GM23338 (cell line): ENCODE measurements around the gene FAM13C. TPM values are rescaled to one million over a fixed set of nuclear protein-coding genes. Genes with fewer than 3 reads are reported as not detected.

Experiments used
- ATAC-seq: fragments of 200-7000 bp; cut with Tn5 transposase; 3 replicates; pipeline ENCODE4 v1.9.1; 2020
- DNase-seq: peaks from one replicate; pipeline ENCODE4 v3.0.0-alpha.2; 2015; ENCODE audit warnings: low spot score
- H2AFZ ChIP-seq: fragments of 200-600 bp; sonication (generic); 2 replicates; pipeline ENCODE4 v1.8.0; 2016; ENCODE audit warnings: antibody characterized with exemption, mild to moderate bottlenecking, moderate library complexity
- H3F3A ChIP-seq: fragments of 200-600 bp; sonication (generic); replicated peaks from 2 replicates; pipeline ENCODE4 v1.8.0; 2017; ENCODE audit warnings: antibody characterized with exemption, mixed run types, low read depth
- H3K27ac ChIP-seq: fragments of 200-600 bp; sonication (generic); 2 replicates; pipeline ENCODE4 v1.6.1; 2016; ENCODE audit warnings: low read depth
- H3K27me3 ChIP-seq: fragments of 200-600 bp; sonication (generic); 2 replicates; pipeline ENCODE4 v1.8.0; 2016; ENCODE audit warnings: mild to moderate bottlenecking, mixed run types, moderate library complexity; ENCODE audit not compliant: insufficient read depth
- H3K36me3 ChIP-seq: fragments of 200-600 bp; sonication (generic); 2 replicates; pipeline ENCODE4 v1.8.0; 2016; ENCODE audit warnings: mild to moderate bottlenecking; ENCODE audit not compliant: insufficient read depth
- H3K4me1 ChIP-seq: fragments of 200-600 bp; sonication (generic); 2 replicates; pipeline ENCODE4 v1.8.0; 2016; ENCODE audit warnings: mild to moderate bottlenecking, moderate library complexity; ENCODE audit not compliant: insufficient read depth
- H3K4me2 ChIP-seq: fragments of 200-600 bp; sonication (generic); 2 replicates; pipeline ENCODE4 v1.7.1; 2017; ENCODE audit warnings: mixed run types
- H3K4me3 ChIP-seq: fragments of 200-600 bp; sonication (generic); 2 replicates; pipeline ENCODE4 v1.6.1; 2016; ENCODE audit warnings: mixed run types
- H3K79me2 ChIP-seq: fragments of 200-600 bp; sonication (generic); replicated peaks from 2 replicates; pipeline ENCODE4 v1.8.0; 2017; ENCODE audit warnings: mild to moderate bottlenecking; ENCODE audit not compliant: insufficient read depth
- H3K9me2 ChIP-seq: fragments of 200-600 bp; sonication (generic); 2 replicates; pipeline ENCODE4 v1.8.0; 2017; ENCODE audit not compliant: insufficient read depth
- H4K20me1 ChIP-seq: fragments of 200-600 bp; sonication (generic); replicated peaks from 2 replicates; pipeline ENCODE4 v1.8.0; 2017; ENCODE audit warnings: mild to moderate bottlenecking; ENCODE audit not compliant: insufficient read depth
- H3K27ac Mint-ChIP-seq: 2 replicates; pipeline ENCODE4 v1.8.0; 2020; ENCODE audit warnings: inconsistent platforms, mild to moderate bottlenecking, moderate library complexity, mixed read lengths
- H3K27me3 Mint-ChIP-seq: 3 replicates; pipeline ENCODE4 v1.8.0; 2022; ENCODE audit warnings: low read depth, mild to moderate bottlenecking, moderate library complexity, mixed read lengths, inconsistent platforms; ENCODE audit not compliant: insufficient read depth, poor library complexity
- H3K36me3 Mint-ChIP-seq: 3 replicates; pipeline ENCODE4 v1.8.0; 2021; ENCODE audit warnings: low read depth, mild to moderate bottlenecking, inconsistent platforms, moderate library complexity, mixed read lengths
- H3K4me1 Mint-ChIP-seq: 3 replicates; pipeline ENCODE4 v1.8.0; 2020; ENCODE audit warnings: mild to moderate bottlenecking, inconsistent platforms, mixed read lengths
- H3K4me3 Mint-ChIP-seq: 3 replicates; pipeline ENCODE4 v1.8.0; 2021; ENCODE audit warnings: moderate library complexity, mild to moderate bottlenecking, inconsistent platforms, mixed read lengths
- H3K9me3 Mint-ChIP-seq: 3 replicates; pipeline ENCODE4 v1.8.0; 2020; ENCODE audit warnings: moderate library complexity, mild to moderate bottlenecking, inconsistent platforms, mixed read lengths
- EZH2 ChIP-seq: fragments of 200-600 bp; sonication (generic); IDR thresholded peaks from one replicate; pipeline ENCODE4 v1.8.0; 2017; ENCODE audit warnings: antibody characterized with exemption, mild to moderate bottlenecking, low read depth; ENCODE audit not compliant: unreplicated experiment
- JUNB ChIP-seq: IDR thresholded peaks from one replicate; pipeline ENCODE4 v1.6.1; 2016; ENCODE audit warnings: antibody characterized with exemption; ENCODE audit not compliant: unreplicated experiment
- NANOG ChIP-seq: IDR thresholded peaks from 2 replicates; pipeline ENCODE4 v1.6.1; 2016; ENCODE audit warnings: antibody characterized with exemption, borderline replicate concordance
- POLR2AphosphoS5 ChIP-seq: IDR thresholded peaks from 2 replicates; pipeline ENCODE4 v1.6.1; 2016; ENCODE audit warnings: antibody characterized with exemption, low read depth
- STAT1 ChIP-seq: IDR thresholded peaks from one replicate; pipeline ENCODE4 v1.6.1; 2016; ENCODE audit warnings: antibody characterized with exemption; ENCODE audit not compliant: unreplicated experiment
- ZNF114 ChIP-seq: fragments of 250-450 bp; sonication (Bioruptor Pico); IDR thresholded peaks from 2 replicates; pipeline ENCODE4 v1.5.0; 2020; ENCODE audit warnings: mild to moderate bottlenecking, moderate library complexity
- polyA plus RNA-seq: library from polyadenylated mRNA; unstranded; fragments of >200 nt; fragmentation: Nextera tagmentation; extraction: Ambion mirVana; gene quantifications from 2 replicates; pipeline ENCODE4 v1.2.1, GENCODE V29; 2016
- total RNA-seq: library from RNA; depleted of rRNA; stranded (reverse); fragments of >200 nt; shearing (Covaris generic); gene quantifications from 2 replicates; pipeline ENCODE4 v1.2.3, GENCODE V29; 2014
- TF ChIP-seq, protein P1 (sequence below): IDR thresholded peaks from one replicate; pipeline ENCODE4 v1.6.1; 2018; ENCODE audit warnings: antibody characterized with exemption; ENCODE audit not compliant: unreplicated experiment
- TF ChIP-seq, protein P2 (sequence below): IDR thresholded peaks from 2 replicates; pipeline ENCODE4 v1.6.1; 2016; ENCODE audit warnings: antibody characterized with exemption
- TF ChIP-seq, protein P3 (sequence below), 2 experiments: fragments of 200-600 bp in 1 of 2; sonication (generic) in 1 of 2; conservative IDR thresholded peaks; 2 replicates each; pipeline versions ENCODE4 v1.5.1 to v1.6.1; 2016 to 2017; ENCODE audit warnings: antibody characterized with exemption in 2 of 2, low read depth in 2 of 2, mild to moderate bottlenecking in 2 of 2, moderate library complexity in 1 of 2
- TF ChIP-seq, protein P4 (sequence below): fragments of 250-450 bp; sonication (Bioruptor Pico); IDR thresholded peaks from 2 replicates; pipeline ENCODE4 v1.5.0; 2020; ENCODE audit warnings: mild to moderate bottlenecking, moderate library complexity

The FAM13C gene
- total and polyA plus RNA-seq, 2 experiments from 2014 or later: 0.94 to 2.1 TPM

DNA sequence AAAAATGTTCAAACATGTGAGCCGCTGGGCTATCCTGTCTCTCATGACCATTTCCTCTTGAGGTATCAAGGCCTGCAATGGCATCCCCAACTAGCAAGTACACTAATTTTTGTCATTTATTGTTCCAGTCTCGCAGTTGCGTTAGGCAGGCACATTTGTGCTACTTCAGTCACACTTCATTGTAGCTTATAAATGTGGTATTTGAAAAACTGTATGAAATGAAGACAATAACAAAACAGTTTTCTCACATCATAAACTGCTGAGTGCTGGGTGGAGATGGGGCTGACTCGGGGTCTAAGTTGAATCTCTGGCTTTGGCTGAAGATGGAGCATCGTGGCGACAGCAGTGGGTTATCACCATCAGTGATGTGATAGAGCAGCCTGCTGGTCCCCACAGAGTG lies 92.7 kb downstream of the FAM13C start:
- H4K20me1 ChIP-seq: no peaks in the 10 kb centered on the region
- H3K4me1 ChIP-seq: no peaks in the 10 kb centered on the region
- no peaks in the 10 kb centered on the region for H3F3A ChIP-seq
- no peaks in the 10 kb centered on the region for H3K79me2 ChIP-seq
- no peak for TF ChIP-seq ZNF114 (CRISPR knock-in tag)
- TF ChIP-seq, protein P1, sequence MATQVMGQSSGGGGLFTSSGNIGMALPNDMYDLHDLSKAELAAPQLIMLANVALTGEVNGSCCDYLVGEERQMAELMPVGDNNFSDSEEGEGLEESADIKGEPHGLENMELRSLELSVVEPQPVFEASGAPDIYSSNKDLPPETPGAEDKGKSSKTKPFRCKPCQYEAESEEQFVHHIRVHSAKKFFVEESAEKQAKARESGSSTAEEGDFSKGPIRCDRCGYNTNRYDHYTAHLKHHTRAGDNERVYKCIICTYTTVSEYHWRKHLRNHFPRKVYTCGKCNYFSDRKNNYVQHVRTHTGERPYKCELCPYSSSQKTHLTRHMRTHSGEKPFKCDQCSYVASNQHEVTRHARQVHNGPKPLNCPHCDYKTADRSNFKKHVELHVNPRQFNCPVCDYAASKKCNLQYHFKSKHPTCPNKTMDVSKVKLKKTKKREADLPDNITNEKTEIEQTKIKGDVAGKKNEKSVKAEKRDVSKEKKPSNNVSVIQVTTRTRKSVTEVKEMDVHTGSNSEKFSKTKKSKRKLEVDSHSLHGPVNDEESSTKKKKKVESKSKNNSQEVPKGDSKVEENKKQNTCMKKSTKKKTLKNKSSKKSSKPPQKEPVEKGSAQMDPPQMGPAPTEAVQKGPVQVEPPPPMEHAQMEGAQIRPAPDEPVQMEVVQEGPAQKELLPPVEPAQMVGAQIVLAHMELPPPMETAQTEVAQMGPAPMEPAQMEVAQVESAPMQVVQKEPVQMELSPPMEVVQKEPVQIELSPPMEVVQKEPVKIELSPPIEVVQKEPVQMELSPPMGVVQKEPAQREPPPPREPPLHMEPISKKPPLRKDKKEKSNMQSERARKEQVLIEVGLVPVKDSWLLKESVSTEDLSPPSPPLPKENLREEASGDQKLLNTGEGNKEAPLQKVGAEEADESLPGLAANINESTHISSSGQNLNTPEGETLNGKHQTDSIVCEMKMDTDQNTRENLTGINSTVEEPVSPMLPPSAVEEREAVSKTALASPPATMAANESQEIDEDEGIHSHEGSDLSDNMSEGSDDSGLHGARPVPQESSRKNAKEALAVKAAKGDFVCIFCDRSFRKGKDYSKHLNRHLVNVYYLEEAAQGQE: no peak
- TF ChIP-seq EZH2: no peak
- peaks cover 2% of the 10 kb centered on the region for H3K27me3 Mint-ChIP-seq
- H3K4me1 Mint-ChIP-seq: no peaks in the 10 kb centered on the region; the same call in 2 of the 3 replicates
- no peak overlapping the region for H3K27ac ChIP-seq
- H3K4me3 ChIP-seq: no peak overlapping the region
- no peaks in the 10 kb centered on the region for H3K9me3 Mint-ChIP-seq
- no peak for ATAC-seq
- DNase-seq: no peak
- H3K4me2 ChIP-seq: no peak overlapping the region
- no peaks in the 10 kb centered on the region for H3K36me3 Mint-ChIP-seq
- no peaks in the 10 kb centered on the region for H3K27me3 ChIP-seq
- no peak overlapping the region for H3K27ac Mint-ChIP-seq
- no peak overlapping the region for H3K4me3 Mint-ChIP-seq
- H3K36me3 ChIP-seq: no peaks in the 10 kb centered on the region
- H2AFZ ChIP-seq: no peak overlapping the region
- H3K9me2 ChIP-seq: 0 out of 2 replicates have a peak, but pooled peaks cover 4% of the 10 kb centered on the region

DNA sequence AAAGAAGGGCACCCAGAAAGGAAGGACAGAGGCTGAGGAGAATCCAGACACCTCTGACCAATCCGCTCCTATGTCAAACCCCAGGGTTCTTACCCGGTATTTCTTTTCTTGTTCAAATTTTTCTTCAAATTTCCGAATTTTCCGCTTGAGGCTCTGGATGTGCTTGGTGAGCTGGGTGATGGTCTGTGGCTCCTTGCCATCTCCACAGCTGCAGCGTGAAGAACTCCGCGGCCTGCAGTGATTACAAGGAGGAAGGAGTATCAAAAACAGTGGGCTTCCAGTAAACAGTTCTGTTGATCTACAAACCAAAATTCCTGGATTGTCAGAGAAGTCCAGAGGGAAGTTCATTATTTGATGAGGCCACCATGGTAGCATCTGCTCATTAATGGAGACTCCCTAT lies 93.9 kb downstream of the FAM13C start:
- H3K27ac ChIP-seq: no peak overlapping the region
- no peaks in the 10 kb centered on the region for H3F3A ChIP-seq
- Mint-ChIP-seq H3K4me3 (no peak overlapping the region), H3K36me3 (no peaks in the 10 kb centered on the region), H3K27me3 (peaks cover 2% of the 10 kb centered on the region), H3K4me1 (no peaks in the 10 kb centered on the region; the same call in 2 of the 3 replicates), H3K27ac (no peak overlapping the region), H3K9me3 (no peaks in the 10 kb centered on the region)
- no peaks in the 10 kb centered on the region for H3K36me3 ChIP-seq
- H3K4me3 ChIP-seq: no peak overlapping the region
- DNase-seq: no peak
- no peak overlapping the region for H2AFZ ChIP-seq
- H3K4me1 ChIP-seq: no peaks in the 10 kb centered on the region
- H4K20me1 ChIP-seq: no peaks in the 10 kb centered on the region
- no peak overlapping the region for H3K4me2 ChIP-seq
- no peak for ATAC-seq
- no peaks in the 10 kb centered on the region for H3K79me2 ChIP-seq
- H3K27me3 ChIP-seq: no peaks in the 10 kb centered on the region
- no peaks in the 10 kb centered on the region for H3K9me2 ChIP-seq
- no peak for TF ChIP-seq POLR2AphosphoS5
- no peak for TF ChIP-seq STAT1
- TF ChIP-seq, protein P2, sequence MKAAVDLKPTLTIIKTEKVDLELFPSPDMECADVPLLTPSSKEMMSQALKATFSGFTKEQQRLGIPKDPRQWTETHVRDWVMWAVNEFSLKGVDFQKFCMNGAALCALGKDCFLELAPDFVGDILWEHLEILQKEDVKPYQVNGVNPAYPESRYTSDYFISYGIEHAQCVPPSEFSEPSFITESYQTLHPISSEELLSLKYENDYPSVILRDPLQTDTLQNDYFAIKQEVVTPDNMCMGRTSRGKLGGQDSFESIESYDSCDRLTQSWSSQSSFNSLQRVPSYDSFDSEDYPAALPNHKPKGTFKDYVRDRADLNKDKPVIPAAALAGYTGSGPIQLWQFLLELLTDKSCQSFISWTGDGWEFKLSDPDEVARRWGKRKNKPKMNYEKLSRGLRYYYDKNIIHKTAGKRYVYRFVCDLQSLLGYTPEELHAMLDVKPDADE: no peak
- no peak for TF ChIP-seq EZH2
- TF ChIP-seq, protein P3, sequence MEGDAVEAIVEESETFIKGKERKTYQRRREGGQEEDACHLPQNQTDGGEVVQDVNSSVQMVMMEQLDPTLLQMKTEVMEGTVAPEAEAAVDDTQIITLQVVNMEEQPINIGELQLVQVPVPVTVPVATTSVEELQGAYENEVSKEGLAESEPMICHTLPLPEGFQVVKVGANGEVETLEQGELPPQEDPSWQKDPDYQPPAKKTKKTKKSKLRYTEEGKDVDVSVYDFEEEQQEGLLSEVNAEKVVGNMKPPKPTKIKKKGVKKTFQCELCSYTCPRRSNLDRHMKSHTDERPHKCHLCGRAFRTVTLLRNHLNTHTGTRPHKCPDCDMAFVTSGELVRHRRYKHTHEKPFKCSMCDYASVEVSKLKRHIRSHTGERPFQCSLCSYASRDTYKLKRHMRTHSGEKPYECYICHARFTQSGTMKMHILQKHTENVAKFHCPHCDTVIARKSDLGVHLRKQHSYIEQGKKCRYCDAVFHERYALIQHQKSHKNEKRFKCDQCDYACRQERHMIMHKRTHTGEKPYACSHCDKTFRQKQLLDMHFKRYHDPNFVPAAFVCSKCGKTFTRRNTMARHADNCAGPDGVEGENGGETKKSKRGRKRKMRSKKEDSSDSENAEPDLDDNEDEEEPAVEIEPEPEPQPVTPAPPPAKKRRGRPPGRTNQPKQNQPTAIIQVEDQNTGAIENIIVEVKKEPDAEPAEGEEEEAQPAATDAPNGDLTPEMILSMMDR (conservative IDR thresholded peaks at IDR 0.05; ENCODE audit: low read depth in 2 of 2): no peak
- TF ChIP-seq, protein P4, sequence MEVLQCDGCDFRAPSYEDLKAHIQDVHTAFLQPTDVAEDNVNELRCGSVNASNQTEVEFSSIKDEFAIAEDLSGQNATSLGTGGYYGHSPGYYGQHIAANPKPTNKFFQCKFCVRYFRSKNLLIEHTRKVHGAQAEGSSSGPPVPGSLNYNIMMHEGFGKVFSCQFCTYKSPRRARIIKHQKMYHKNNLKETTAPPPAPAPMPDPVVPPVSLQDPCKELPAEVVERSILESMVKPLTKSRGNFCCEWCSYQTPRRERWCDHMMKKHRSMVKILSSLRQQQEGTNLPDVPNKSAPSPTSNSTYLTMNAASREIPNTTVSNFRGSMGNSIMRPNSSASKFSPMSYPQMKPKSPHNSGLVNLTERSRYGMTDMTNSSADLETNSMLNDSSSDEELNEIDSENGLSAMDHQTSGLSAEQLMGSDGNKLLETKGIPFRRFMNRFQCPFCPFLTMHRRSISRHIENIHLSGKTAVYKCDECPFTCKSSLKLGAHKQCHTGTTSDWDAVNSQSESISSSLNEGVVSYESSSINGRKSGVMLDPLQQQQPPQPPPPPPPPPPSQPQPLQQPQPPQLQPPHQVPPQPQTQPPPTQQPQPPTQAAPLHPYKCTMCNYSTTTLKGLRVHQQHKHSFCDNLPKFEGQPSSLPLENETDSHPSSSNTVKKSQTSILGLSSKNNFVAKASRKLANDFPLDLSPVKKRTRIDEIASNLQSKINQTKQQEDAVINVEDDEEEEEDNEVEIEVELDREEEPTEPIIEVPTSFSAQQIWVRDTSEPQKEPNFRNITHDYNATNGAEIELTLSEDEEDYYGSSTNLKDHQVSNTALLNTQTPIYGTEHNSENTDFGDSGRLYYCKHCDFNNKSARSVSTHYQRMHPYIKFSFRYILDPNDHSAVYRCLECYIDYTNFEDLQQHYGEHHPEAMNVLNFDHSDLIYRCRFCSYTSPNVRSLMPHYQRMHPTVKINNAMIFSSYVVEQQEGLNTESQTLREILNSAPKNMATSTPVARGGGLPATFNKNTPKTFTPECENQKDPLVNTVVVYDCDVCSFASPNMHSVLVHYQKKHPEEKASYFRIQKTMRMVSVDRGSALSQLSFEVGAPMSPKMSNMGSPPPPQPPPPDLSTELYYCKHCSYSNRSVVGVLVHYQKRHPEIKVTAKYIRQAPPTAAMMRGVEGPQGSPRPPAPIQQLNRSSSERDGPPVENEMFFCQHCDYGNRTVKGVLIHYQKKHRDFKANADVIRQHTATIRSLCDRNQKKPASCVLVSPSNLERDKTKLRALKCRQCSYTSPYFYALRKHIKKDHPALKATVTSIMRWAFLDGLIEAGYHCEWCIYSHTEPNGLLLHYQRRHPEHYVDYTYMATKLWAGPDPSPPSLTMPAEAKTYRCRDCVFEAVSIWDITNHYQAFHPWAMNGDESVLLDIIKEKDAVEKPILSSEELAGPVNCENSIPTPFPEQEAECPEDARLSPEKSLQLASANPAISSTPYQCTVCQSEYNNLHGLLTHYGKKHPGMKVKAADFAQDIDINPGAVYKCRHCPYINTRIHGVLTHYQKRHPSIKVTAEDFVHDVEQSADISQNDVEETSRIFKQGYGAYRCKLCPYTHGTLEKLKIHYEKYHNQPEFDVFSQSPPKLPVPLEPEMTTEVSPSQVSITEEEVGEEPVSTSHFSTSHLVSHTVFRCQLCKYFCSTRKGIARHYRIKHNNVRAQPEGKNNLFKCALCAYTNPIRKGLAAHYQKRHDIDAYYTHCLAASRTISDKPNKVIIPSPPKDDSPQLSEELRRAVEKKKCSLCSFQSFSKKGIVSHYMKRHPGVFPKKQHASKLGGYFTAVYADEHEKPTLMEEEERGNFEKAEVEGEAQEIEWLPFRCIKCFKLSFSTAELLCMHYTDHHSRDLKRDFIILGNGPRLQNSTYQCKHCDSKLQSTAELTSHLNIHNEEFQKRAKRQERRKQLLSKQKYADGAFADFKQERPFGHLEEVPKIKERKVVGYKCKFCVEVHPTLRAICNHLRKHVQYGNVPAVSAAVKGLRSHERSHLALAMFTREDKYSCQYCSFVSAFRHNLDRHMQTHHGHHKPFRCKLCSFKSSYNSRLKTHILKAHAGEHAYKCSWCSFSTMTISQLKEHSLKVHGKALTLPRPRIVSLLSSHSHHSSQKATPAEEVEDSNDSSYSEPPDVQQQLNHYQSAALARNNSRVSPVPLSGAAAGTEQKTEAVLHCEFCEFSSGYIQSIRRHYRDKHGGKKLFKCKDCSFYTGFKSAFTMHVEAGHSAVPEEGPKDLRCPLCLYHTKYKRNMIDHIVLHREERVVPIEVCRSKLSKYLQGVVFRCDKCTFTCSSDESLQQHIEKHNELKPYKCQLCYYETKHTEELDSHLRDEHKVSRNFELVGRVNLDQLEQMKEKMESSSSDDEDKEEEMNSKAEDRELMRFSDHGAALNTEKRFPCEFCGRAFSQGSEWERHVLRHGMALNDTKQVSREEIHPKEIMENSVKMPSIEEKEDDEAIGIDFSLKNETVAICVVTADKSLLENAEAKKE (CRISPR knock-in tag): no peak
- TF ChIP-seq NANOG: no peak
- no peak for TF ChIP-seq ZNF114 (CRISPR knock-in tag)
- no peak for TF ChIP-seq JUNB
